SK-N-DZ (cell line): ENCODE data around the gene HMGXB3.

Experiments used
- DNase-seq: peaks from one replicate; pipeline ENCODE4 v3.0.0-alpha.2; 2015; ENCODE audit warnings: low spot score

Gene HMGXB3

DNA sequence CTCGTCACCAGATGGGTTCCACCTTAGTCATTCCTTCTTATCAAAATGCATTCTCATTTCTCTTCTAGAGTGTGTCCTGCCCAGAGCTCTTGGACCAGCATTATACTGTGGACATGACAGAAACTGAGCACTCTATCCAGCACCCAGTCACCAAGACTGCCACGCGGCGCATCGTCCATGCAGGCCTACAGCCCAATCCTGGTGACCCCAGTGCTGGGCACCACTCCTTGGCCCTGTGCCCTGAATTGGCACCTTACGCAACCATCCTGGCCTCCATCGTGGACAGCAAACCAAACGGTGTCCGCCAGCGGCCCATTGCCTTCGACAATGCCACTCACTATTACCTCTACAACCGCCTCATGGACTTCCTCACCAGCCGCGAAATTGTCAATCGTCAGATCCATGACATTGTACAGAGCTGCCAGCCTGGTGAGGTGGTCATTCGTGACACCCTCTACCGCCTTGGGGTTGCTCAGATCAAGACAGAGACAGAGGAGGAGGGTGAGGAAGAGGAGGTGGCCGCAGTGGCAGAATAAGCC, 51.2 kb downstream of the HMGXB3 start:
- no peak for DNase-seq

DNA sequence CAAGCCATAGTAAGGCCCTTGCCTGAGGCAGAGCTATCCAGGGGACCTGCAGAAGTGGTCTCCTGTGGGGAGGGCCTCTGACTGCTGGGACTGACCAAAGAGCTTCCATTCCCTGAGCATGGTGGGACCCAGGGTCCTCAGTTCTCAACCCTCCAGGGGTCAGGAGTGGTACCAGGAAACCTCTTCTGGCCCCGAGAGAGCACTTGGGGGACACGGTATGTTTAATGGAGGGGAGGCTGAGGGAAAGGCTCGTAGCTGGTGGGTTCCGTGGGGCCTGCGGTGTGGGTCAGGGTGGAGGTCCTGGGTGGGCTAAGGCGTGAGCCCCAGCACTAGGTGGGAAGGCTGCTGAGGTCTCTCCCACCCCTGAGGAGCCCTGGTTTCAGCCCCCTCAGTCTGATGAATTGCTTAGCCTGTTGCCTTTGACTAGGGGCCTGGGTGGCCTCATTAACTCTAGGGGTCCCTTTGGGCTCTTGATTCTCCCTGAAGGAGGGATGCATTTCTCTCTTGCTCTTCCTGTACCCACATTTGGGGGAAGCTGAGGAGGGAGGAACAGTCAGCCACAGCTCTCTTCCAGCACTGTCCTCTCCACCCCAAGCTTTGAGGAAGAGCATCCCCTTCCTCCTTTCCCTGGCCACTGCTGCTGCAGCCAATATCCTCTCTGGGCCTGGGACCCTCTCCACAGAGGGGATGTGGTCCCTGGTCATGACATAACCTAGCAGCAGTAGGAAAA, 51.9 kb downstream of the HMGXB3 start:
- no peak for DNase-seq

DNA sequence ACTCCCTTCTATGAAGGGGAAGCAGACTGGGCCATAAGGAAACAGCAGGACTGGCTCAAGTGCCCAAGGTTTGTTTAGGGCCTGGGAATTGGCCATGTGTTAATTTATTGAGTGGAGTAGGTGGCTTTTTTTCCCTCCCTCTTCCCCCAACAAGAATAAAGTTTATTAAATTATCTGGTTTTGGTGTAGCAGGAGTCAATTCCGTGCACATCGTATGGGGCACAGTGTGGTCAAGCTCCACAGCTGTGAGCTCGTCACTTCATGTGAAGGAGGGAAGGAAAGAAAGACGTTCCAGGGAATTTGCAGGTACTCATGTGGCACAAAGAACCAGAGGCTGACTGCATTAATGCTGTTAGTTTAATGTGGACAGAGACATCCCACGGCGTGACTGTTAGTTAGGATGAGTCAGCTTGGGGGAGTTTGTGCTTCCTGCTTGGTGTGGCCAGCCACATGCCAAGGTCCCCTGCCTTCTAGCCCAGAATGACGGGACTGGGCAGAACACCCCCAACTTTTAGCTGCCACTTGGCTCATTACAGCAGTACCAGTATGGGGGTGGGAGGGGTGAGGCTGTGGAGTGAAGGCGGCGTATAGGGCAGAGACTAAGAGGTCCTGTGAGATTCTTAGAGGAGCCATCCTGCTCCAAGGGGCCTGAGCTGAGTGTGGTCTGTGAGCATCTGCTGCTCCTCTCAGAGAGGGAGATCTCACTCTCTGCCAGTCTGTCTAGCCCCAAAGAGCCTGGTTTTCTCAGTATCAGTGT, 52.6 kb downstream of the HMGXB3 start:
- no peak for DNase-seq

DNA sequence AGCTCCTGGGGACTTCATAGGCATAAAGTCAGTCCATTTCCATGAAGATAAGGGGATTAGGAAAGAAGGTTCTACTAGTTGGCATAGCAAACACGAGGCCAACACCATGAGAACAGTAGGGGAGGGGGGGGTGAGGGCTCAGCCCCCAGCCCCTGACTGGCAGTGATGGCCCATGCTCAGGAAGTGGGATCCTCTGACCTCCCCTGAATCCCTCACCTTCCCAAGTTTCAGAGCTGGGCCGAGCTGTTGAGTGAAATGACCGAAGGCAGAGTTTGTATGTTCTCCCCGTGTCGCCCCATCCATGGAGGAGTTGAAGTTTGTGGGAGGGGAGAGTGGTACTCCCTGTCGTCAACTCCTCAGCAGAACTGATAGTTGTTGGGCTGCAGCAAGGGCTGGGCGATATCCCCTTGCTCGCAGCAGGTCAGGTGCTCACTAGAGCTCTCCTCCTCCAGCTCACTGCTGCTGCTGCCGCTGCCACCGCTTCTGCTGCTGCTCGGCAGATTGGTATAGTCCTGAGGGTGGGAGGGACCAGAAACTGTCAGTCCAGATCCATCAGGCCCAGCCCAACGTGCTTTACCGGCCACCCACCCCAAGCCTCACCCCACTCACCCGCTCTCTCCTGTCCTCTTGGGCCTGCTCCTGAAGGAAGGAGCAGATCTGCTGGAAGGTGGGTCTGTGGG, 53.3 kb downstream of the HMGXB3 start:
- DNase-seq: no peak

DNA sequence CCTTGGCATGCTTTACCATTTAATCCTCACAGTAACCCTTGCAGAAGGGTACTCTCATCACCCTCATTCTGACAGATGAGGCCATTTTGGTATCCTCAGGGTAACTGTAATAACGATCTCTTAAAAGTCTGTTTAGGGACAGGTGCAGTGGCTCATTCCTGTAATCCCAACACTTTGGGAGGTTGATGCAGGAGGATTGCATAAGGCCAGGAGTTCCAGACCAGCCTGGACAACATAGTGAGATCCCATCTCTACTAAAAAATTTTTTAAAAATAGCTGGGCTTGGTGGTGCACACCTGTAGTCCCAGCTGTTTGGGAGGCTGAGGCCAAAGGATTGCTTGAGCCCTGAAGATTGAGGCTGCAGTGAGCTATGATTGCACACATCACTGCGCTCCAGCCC, 54.0 kb downstream of the HMGXB3 start:
- DNase-seq: no peak

DNA sequence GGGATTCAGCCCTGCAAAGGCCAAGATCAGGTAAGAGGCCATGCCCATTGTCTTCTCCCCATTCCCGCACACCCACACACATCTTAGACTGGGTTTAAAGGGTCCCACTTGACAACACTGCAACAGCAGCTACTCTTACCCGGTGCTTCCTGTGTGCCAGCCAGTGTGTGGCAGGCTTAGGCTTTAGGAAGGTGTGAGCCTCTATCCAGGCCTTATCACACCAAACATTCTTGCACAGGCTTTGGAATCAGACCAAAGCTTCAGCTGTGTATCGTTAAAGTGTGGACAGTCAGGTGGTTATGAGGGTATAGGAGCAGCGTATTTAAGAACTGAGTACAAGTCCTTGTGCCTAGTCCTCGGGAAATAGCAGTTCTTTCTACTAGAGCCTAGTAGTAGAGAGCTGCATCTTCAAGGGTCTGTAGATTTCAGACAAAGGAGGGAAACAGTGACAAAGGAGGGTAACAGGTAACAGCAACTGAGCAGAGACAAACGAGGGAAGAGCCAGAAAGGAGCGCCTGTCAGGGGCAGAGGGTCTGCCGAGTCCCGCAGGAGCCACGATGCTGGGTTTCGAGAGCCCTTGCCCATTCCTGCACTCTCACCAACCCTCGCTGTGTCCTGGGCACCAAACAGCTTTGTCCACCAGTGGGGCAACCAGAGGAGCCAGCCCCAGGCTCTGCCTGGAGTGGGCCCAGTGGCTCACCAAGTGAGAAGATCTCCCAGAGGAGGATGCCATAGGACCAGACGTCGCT, 55.0 kb downstream of the HMGXB3 start:
- no peak for DNase-seq

DNA sequence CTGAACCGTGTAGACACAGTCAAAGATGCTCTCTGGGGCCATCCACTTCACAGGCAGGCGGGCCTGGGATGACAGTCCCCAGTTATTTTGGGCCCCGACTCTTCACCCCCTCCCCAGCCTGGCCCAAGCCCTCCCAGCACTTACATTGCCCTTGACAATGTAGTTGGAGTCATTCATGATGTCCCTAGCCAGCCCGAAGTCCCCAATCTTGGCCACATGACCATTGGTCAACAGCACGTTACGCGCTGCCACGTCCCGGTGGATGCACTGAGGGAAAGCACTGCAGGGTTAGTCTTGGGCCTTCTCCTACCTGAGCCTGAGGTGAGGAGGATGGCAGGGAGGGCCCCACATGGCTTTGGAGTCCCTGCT, 55.5 kb downstream of the HMGXB3 start:
- no peak for DNase-seq

DNA sequence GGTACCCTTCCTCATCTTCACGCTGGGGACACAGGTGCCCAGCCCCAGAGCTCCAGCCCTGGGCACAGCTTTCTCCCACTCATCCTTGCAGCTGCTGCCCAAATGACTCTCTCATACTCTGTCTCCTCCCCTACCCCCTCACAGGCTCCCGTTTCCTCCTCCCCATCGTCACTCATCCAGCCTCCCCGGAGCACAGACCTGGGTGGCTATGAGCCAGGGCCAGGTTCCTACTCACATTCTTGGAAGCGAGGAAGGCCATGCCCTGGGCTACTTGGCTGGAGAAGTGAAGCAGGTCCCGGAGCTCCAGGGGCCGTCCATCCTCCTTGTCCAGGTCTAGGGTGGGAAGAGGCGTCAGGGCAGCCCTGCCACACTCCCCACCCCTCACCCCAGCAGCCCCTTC, 56.5 kb downstream of the HMGXB3 start:
- no peak for DNase-seq

DNA sequence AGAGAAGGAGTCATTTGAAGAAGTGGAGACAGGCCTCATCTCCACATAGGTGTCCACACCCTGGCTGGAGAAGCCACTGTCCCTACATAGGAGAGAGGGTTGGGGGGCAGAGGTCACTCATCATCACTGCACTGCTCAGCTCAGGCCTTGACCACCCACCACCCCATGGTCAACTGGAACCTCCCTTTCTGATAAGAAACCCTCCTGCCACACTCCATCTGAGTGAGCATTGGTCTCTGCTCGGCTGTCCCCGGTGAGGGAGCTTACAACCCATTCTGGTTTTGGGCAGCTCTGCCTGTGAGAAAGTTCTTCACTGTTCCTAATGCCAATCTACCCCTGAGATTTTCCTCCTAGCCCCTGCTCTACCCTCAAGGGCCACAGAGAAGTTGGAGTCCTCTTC, 57.0 kb downstream of the HMGXB3 start:
- no peak for DNase-seq

DNA sequence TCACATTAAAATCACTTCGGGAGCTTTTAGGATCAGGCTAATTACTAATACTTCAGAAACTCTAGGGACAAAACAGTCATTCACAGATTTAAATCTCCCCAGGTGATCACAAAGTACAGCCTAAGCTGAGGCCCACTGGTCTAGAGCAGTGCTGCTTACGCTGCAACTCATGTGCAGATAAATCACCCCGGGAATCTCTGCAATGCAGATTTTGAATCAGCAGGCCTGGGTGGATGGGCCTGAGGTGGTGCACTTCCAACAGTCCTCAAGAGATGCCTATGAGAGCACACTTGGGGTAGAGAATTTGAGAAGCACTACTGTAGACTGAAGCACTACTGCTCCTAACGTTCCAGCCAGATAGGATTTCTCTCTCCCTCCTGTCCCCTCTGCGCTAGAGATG, 57.5 kb downstream of the HMGXB3 start:
- DNase-seq: no peak

DNA sequence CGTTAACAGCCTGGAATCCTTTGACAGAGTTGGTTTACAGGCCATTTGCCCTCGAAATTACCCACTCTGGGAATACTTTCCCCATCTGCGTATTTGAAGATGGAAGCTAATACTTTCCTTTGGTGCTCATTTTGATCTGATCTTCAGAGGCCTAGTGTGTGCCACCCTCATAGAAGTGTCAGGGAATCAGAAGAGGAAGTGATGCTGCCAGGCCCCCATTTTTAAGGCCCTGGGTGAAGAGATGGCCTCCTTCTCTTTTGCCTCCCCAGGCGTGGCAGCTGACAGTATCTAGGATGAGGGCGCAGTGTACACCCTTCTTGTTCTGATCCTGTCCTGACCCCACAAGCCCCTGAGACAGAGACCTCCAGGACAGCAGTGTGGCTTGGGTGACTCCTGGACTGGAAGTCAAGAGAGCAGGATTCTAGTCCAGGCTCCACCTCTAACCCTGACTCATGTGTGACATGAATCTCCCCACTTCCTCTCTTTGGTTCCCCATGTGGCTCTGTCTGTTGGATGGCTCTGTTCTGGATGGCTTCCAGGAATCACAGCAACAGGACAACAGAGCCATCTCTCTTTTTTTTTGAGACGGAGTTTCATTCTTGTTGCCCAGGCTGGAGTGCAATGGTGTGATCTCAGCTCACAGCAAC, 58.1 kb downstream of the HMGXB3 start:
- no peak for DNase-seq

DNA sequence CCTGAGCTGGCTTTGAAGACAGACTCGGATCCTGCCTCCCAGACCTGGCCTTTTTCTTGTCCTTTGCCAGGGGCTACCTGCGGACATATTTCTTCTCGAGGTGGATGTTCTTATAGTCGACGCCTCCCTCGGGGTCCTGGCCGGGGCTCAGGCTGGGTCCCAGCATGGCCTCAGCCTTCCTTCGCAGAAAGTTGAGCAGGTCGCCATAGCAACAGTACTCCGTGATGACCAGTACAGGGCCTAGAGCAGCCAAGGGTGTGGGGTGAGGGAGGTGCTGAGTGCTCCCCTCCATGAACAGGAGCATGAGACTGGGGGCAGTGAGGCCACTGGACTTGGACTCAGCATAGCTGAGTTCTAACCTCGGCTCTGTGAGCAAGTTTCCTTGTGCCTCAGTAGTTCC, 59.1 kb downstream of the HMGXB3 start:
- DNase-seq: no peak

DNA sequence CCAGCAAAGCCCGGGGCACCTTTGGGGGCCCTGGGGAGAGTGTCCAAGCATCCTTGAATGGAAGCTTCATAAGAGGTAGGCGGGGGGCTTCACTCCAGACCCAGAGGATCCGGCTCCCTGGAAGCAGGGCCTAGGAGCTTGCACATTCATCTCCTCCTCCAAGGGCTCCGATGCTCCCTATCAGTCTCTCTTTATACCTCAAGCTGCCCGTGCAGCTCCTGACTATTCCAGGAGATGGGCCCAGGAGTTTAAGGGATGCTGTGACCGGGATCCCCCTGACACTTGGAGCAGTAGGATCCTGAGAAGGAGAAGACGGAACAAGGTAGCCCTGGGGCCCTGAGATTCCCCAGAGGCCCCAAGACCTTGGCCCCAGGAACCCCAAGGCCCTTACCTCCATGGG, 59.9 kb downstream of the HMGXB3 start:
- DNase-seq: no peak

DNA sequence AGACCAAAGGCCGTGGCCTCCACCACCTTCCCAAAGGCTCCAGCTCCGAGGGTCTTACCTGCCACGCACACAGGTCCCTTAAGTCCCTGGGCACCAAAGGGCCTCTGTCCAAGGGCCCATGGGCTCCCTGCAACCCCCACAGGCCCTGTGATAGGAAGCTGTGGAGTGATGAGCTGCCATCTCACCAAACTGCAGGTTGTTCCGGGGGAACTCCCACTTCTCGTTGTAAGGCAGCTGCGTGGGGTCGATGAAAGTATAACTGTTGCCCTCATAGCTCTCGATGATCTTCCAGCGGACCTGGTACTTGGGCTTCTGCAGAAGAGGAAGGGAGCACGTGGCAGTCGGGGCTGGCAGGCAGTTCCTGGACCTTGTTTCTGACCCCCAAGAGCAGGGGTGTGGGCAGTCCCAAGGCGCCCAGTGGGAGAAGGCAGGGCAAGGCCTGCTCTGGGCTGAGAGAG, 61.0 kb downstream of the HMGXB3 start:
- DNase-seq: no peak

DNA sequence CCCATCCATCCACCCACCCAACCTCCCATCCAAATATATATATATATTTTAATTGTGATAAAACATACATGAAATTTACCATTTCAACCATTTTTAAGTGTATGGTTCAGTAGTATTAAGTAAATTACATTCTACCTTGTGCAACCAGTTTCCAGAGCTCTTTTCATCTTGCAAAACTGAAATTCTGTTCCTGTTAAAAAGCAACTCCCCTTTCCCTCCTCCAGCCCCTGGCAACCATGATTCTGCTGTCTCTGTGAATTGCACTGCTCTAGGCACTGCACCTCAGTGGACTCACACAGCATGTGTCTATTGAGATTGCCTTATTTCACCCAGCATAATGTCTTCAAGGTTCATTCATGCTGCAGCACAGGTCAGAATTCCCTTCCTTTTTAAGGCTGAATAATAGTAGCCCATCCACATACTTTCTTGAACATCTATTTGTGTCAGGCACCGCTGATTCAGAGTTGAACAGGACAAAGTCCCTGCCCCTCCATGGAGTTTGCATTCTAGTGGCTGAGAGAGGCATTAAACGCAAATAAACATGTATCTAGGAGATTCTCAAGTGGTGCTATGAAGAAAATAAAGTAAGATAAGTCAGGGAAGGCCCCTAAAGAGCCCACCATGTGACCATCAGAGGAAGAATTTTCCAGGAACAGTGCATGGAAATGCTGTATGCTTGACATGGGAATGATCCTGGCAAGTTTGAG, 61.8 kb downstream of the HMGXB3 start:
- DNase-seq: no peak

DNA sequence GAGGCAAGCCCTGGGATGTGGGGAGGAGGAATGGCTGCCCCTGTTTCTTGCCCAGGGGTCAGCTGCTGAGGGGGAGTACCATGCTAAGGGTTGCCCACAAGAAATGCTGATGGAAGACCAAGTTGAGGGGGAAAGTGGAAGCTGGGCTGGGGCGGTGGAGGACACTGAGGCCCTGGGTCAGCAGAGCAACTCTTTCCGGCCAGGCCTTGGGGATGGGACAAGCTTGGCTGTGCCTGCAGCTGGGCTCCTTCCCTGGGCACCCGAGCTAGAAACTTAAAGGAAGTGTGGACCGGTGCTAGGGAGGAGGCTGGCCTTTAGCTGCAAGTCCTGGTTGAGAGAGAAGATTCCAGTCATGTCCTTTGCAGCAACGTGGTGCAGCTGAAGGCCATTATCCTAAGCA, 63.1 kb downstream of the HMGXB3 start:
- no peak for DNase-seq

DNA sequence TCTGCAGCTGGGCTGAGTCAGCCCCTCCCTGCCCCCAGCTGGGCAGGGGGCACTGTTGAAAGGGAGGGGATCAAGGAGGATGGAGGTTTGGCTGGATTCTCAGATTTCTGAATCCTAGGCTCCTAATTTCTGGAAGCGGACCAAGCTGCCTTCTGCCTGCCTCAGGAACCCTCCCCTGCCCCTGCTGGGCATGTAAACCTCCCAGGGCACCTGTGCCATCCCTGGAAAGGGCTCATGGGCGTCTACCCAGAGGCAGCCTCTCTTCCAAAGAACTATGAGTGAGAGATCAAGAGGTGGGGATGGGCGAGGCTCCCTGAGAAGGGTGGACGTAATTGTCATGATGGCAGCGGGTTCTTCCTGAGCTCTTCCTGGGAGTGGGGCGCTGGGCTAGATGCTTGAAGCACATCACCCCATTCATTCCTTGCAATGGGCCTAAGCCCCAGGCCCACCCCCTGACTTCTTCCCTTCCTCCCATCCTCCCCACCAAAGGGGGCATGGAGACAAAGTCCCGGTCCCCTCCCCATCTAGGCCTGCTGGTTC, 64.2 kb downstream of the HMGXB3 start:
- DNase-seq: no peak

DNA sequence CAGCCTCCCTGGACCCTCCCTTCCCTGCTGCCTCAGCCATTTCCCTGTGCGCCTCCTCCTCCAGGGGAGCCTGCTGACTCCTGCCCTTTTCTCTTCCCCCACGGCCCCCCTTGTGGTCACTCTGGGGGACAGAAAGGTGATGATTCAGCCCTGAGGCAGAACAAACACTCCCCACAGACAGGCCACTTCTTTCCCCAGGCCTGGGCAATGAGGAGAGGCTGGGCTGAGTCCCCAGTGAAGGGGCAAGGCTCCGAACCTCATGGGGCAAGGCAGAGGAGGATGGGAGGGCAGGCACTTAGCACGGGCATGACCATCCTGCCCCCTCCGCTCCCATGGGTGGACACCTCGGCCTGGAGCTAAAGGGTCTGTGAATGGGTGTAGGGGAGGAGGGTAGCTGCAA, 64.8 kb downstream of the HMGXB3 start:
- no peak for DNase-seq

DNA sequence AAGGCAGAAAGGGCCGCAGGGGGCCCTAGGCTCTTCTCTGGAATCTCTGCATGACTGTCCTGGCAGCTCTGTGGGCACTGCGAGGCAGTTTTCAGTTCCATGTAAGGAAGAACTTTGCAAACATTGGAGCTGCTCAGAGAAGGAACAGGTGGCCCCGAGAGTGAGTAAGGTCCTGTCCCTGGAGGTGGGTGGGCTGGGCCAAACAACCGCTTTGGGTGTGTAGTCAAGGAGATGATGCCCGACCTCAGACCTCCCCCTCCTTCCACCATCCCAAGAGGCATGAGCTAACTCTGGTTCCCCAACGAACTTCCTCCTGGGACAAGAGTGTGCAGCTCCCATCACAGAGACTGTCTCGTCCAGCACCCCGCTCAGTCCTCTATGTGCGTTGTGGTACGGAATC, 65.3 kb downstream of the HMGXB3 start:
- DNase-seq: no peak

DNA sequence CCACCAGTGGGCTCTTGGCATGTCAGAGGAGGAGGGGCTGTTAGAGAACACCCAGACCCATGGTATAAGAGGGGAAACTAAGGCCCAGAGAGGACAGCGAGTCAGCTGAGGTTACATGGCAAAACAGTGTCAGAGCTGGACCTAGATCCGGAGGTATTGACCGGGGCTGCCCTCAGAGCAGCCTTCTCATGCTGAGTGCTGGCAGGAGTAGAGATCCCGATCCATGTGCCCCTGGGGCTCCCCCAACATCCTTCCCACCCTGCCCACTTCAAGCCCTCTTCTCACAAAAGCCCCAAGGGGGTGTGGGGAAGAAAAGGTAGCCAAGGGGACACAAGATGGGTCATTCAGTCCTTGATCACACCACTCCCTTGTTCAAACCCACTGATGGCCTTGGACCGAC, 65.9 kb downstream of the HMGXB3 start:
- DNase-seq: no peak
